H1 (cell line): ENCODE measurements around the gene TBCD. TPM values are rescaled to one million over a fixed set of nuclear protein-coding genes. Genes with fewer than 3 reads are reported as not detected.

ENCODE experiments used
- GABPA ChIP-seq: IDR thresholded peaks from 2 replicates; pipeline ENCODE4 v1.6.1; 2011; ENCODE audit warnings: mild to moderate bottlenecking, low read length, moderate library complexity, borderline replicate concordance; ENCODE audit not compliant: insufficient read depth
- GTF2F1 ChIP-seq: IDR thresholded peaks from 2 replicates; pipeline ENCODE4 v1.6.1; 2012; ENCODE audit warnings: low read depth, low read length, improper control_type of control experiment, borderline replicate concordance
- HDAC6 ChIP-seq: IDR thresholded peaks from one replicate; pipeline ENCODE4 v1.7.1; 2012; ENCODE audit warnings: low read depth, mild to moderate bottlenecking, inconsistent platforms, low read length, moderate library complexity
- NRF1 ChIP-seq: IDR thresholded peaks from 2 replicates; pipeline ENCODE4 v1.6.1; 2011; ENCODE audit warnings: mild to moderate bottlenecking, low read depth, low read length, improper control_type of control experiment
- POLR2A ChIP-seq, 2 experiments: IDR thresholded peaks; 1 replicate in 1 of 2; 2 replicates in 1 of 2; pipeline ENCODE4 v1.6.1; 2011; ENCODE audit warnings: low read depth in 2 of 2, low read length in 2 of 2, mild to moderate bottlenecking in 2 of 2; ENCODE audit errors: control extremely low read depth in 1 of 2
- SRF ChIP-seq: IDR thresholded peaks from 2 replicates; pipeline ENCODE4 v1.6.1; 2011; ENCODE audit warnings: mild to moderate bottlenecking, low read depth, low read length, moderate library complexity
- polyA plus RNA-seq, 7 experiments: library from polyadenylated mRNA; depleted of rRNA in 3 of 7; stranded (reverse) in 5 of 7; unstranded in 2 of 7; fragments of >200 nt in 5 of 7; fragments of 200-250 nt in 2 of 7; gene quantifications; 1 replicate in 5 of 7; 2 replicates in 1 of 7; 4 replicates in 1 of 7; pipeline versions ENCODE4 v1.2.1 to v1.2.3, GENCODE V29; 2011 to 2013; ENCODE audit warnings: missing spikeins in 2 of 7, mixed read lengths in 2 of 7
- total RNA-seq: library from RNA; stranded (reverse); fragmentation: NEBNext Ultra II Directional; extraction: Animal tissue kit (Norgen Biotek cat#: 25700); gene quantifications from 2 replicates; pipeline ENCODE4 v1.2.1, GENCODE V29; 2021
- TF ChIP-seq, protein P1 (sequence below), 3 experiments: IDR thresholded peaks; 1 replicate in 2 of 3; 2 replicates in 1 of 3; pipeline versions ENCODE4 v1.5.1 to v1.6.1; 2011; ENCODE audit warnings: low read length in 3 of 3, mild to moderate bottlenecking in 3 of 3, inconsistent platforms in 2 of 3, low read depth in 1 of 3, moderate library complexity in 1 of 3; ENCODE audit not compliant: insufficient read depth in 1 of 3; ENCODE audit errors: control extremely low read depth in 1 of 3
- TF ChIP-seq, protein P2 (sequence below): IDR thresholded peaks from 2 replicates; pipeline ENCODE4 v1.6.1; 2012; ENCODE audit warnings: inconsistent platforms

TBCD gene
- total and polyA plus RNA-seq, 2 of the 8 experiments (the other 6 are each of a cell fraction or from before 2014, with no cell fraction given), result 118 to 162 TPM

DNA sequence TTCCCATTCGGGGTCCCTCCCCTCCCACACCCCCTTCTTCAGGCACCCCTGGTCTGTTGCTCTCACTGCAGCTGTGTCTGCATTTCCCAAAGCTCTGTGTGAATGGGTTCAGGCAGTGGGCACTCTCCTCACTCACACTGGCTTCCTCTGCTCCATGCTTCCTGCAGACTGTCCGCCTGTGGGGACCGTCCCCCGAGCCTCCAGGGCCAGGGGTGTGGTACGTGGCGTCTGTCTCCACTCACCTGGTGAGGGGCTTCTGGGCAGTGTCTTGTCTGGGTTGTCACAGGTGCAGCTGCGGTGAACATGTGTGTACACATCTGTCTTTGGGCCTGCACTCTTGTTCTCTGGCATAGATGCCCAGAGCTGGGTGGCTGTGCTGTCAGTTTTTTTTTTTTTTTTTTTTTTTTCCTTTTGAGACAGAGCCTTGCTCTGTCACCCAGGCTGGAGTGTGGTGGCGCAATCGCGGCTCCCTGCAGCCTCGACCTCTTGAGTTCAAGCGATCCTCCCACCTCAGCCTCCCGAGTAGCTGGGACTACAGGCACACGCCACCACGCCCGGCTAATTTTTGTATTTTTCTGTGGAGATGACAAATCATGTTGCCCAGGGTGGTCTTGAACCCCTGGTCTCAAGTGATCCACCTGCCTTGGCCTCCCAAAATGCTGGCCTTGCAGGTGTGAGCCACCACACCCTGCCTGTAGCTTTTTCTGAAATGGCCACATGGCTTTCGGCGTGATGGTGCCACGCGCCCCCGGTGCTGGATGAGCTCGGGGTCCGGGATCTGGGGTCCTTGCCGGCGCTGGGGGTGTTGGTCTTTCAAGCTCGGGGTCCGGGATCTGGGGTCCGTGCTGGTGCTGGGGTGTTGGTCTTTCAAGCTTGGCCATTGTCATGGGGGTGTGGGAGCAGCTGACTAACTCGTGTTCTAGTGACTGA lies 144.5 kb downstream of the TBCD start (continued):
- TF ChIP-seq, protein P1, sequence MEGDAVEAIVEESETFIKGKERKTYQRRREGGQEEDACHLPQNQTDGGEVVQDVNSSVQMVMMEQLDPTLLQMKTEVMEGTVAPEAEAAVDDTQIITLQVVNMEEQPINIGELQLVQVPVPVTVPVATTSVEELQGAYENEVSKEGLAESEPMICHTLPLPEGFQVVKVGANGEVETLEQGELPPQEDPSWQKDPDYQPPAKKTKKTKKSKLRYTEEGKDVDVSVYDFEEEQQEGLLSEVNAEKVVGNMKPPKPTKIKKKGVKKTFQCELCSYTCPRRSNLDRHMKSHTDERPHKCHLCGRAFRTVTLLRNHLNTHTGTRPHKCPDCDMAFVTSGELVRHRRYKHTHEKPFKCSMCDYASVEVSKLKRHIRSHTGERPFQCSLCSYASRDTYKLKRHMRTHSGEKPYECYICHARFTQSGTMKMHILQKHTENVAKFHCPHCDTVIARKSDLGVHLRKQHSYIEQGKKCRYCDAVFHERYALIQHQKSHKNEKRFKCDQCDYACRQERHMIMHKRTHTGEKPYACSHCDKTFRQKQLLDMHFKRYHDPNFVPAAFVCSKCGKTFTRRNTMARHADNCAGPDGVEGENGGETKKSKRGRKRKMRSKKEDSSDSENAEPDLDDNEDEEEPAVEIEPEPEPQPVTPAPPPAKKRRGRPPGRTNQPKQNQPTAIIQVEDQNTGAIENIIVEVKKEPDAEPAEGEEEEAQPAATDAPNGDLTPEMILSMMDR (IDR thresholded peaks at IDR 0.05; ENCODE audit: control extremely low read depth in 1 of 3, insufficient read depth in 1 of 3, low read depth in 1 of 3, low read length in 3 of 3), result no peak
- no peak for TF ChIP-seq GABPA
- TF ChIP-seq GTF2F1, result no peak
- TF ChIP-seq SRF, result no peak
- TF ChIP-seq HDAC6, result no peak
- TF ChIP-seq NRF1, result no peak
- TF ChIP-seq POLR2A (IDR thresholded peaks at IDR 0.05; ENCODE audit: control extremely low read depth in 1 of 2, low read depth in 2 of 2, low read length in 2 of 2), result no peak
- TF ChIP-seq, protein P2, sequence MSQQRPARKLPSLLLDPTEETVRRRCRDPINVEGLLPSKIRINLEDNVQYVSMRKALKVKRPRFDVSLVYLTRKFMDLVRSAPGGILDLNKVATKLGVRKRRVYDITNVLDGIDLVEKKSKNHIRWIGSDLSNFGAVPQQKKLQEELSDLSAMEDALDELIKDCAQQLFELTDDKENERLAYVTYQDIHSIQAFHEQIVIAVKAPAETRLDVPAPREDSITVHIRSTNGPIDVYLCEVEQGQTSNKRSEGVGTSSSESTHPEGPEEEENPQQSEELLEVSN, result no peak
- TF ChIP-seq, all 59 proteins: peak for 0
